HG03457 (cell line): ENCODE results near the gene BTBD10.

Experiments
- ATAC-seq: cut with Tn5 transposase; IDR thresholded peaks from one replicate; pipeline ENCODE4 v1.9.1; 2021; ENCODE audit warnings: moderate number of reproducible peaks; ENCODE audit not compliant: unreplicated experiment

The BTBD10 gene

DNA sequence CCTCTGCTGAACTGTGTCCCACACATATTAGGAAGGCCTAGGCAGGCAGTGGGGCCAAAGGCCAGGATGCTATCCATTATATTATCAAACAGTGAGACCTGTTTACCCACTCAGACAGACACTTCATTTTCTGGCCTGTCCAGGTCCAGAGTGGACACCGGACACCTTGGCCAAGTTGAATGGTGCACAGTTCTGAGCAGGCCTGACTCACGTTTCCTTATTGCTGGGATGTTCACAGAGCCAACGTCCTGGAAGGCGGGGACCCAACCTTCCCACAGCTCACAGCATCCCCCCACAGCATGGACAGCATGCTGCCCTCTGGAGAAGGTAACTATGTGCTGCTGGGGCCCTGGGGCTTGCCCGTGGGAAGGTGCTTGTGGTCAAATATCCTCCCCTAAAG is 86.6 kb downstream of the BTBD10 start:
- no peak for ATAC-seq

DNA sequence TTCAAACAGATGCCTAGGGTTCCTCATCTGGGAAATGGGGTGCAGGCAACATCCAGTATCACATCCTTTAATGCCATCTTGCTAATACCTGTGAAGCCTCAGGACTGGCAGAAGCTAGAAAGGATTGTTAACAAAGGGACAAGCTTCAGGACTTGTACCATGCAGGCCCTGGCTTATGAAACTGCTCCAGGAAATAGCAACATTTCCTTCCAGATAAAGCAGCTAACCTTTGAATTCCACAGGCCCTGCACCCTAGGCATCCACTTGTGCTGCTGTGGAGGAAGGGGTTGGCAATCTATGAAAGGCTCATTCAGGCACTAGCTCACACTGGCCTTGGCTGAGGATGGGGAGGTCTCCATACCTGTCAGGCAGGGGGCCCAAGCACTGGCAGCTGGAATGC is 87.2 kb downstream of the BTBD10 start:
- no peak for ATAC-seq

DNA sequence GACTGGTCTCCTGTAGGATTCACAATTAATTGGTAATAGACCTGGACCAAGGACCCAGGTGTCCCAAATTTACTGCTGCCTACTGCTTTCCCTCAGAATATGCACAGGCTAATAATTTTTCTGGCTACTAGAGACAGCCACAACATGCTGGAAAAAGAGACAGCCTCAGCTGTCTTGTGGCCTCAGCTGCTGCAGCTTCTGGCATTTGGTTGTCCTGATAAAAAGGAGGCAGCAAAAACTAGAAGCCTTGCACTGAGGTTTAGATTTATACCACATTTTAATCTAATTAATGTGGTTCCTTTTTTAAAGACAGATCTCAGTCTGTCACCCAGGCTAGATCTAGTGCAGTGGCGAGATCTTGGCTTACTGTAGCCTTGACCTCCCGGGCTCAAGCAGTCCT is 89.8 kb downstream of the BTBD10 start:
- ATAC-seq: no peak

DNA sequence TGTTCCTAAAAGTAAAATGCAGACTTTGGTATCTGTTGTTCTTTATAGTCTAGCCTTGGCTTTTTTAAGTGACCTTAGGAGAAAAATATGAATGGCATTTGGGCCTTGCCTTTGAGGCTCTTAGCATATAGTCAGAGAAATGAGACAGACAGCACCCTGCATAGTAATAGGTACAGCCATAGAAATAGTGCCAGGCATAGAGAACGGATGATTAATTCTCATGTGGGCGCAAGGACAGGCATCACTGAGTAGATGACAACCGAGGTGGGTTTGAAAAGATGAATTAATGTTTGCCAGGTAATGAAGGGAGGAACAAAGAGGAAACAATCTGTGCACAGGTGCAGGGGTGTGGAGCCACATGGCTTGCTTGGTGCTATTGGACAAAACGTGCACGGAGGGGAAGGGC is 95.0 kb downstream of the BTBD10 start:
- ATAC-seq: no peak

DNA sequence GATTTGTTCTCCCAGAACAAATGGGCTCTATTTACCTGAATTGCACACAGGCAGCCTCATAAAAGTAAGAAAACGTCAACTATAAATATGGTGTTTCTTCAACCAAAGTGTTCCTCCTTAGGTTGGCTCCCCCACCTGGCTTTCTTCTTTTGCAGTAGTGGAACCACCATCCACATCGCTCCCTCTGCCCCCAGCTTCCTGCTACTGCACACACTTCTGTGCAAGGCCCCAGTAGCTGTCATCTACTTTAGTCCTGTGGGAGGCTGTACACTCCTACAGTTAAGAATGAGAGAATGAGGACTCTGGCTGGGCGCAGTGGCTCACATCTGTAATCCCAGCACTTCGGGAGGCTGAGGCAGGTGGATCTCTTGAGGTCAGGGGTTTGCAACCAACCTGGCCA is 95.9 kb downstream of the BTBD10 start:
- ATAC-seq: no peak

DNA sequence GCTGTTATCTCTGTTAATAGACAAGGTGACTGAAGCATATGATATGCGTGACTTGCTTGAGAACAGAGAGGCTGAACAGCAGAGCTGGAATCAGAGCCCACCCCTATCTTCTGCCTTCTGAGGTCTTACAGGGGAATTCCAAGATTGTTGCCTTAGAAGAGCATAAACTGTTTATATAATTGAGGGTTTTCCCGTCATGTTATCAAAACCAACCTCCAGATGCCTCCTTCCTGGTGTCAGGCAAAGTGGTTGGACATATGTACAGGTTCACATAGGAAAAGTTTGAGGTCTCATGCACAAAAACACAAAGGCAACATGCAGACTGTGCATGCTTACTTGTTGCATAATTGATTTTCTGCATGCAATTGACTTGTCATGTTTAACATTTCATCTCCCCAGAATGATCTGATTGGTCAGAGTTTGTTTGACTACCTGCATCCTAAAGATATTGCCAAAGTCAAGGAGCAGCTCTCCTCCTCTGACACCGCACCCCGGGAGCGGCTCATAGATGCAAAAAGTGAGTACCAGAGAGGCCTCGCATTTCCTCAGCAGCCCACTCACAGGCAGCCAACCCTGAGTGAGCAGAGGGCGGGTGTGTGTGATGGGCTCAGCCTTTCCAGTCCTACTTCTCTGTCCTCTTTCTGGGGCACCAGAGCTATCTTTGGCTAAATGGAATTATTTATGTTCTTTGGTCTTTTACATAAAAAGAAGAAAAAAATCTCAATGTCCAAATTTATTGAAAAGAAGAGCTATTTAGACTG is 96.6 kb downstream of the BTBD10 start:
- ATAC-seq: no peak

DNA sequence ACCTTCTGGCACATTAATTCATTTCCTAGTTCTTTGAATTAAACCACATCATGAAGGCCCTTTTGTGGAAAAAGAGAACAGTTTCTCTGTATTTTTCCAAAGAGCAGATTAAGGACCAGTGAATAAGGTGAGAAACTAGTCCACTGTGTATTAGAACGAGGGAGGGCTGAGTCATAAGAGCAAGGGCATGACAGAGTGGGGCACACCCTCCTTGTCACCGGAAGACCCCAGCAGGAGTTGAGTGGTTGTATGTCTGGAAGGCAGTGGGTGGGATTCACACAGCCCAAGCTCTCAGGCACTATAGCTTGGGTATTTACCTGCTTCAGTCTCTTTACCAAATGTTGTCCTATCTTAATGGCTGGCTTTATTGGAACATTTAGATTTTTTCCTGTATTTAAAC is 98.6 kb downstream of the BTBD10 start:
- ATAC-seq: no peak

DNA sequence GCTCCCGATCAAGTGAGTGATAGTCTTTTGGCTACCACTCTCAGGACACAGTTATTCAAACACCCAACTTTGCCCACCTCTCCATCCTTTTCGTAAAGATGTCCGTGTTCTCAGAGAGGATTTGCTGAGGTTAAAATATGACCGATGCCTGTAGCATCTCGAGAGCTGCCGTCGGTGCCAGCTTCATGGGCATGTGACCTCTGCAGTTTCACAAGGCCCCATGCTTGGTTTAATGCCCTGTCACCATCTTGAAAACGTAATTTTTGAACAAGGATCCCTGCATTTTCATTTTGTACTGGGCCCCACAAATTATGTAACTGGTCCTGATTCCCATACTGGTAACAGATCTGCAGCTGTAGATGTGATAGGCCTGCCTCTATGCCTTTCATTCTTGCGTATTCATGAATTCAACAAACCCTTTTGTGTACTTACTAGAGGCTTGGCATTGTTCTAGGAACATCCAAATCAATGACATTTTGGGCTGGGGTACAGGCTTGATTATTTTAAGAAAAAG is 100.4 kb downstream of the BTBD10 start:
- no peak for ATAC-seq

DNA sequence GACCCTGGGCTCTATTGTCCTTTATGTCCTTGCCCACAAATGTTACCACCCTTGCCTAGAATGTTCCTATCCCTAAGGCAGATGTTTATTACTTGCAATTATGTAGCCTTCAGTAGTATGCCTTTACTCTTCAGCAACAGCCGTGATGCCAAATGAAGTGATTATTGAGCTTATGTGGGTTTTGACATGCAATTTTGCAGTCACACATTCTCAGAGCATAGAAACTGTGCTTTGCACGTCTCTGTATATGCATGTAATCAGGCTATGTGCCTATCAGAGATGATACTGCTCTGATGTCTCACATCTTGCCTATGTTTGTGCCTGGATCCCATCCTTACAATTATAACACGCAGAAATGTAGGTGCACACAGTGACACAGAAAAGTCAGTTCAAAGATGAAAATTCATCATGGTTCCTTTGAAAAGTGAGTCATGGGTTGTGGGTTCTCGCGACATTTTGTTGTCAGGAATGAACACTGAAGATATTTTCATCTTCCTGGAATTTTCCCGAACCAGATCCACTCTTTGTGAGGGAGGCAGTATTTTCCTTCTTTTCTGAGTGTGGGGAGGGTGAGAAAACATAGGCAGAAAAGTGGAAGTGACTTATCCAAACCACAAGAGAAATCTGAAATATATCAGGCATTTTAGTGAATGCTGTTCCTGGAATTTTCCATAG is 104.3 kb downstream of the BTBD10 start:
- ATAC-seq: no peak

DNA sequence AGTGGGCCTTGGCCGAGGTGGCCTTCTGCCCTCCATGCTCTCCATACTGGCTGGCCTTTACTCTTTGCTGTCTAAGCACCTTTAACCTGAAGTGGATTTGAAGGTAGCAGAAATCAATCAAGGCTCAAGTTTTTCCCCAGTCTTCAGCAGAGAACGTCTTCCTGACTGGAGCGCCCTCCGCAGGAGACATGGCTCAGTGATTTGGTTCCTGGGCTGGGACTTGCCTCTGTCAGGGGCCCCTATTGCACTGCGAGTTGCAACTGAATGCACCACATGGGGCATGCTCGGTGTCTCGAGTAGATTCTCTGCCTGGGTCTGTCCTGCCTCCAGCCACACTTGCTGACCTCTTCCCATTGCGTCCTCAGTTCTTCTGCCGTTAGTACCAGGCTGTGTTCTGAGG is 105.8 kb downstream of the BTBD10 start:
- no peak for ATAC-seq

DNA sequence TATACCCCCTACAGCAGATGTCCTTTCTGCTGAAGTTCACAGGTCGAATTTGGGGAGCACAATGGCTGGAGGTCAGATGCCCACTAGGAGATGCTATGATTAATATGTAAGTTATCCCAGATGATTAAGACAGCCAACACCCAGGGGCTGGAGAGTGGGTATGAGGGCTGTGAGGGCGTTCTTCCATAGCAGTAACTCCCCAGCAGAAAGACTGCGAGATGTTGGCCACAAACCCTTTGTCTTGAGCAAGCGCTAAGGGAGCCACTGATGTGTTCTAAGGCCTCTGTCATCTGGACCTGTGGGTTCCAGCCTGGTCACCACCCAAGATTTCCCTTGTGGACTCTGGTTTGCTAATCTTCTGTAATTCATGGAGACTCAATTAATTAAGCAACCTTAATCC is 107.8 kb downstream of the BTBD10 start:
- ATAC-seq: no peak

DNA sequence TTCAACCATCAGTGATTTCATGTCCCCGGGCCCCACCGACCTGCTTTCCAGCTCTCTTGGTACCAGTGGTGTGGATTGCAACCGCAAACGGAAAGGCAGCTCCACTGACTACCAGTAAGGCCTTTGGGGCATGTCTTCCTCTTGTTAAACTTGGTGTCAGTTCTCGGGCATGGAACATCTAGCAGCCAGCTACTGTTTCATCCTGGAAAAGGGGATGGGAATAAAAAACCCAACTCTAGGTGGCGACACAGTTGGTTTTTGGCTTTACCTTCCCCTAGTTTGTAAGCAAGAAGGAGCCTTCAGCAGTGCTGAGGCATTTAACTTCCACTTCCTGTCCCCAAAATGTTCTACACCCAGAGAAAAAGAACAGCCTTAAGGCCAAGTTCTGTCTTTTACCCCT is 108.7 kb downstream of the BTBD10 start:
- ATAC-seq: no peak

DNA sequence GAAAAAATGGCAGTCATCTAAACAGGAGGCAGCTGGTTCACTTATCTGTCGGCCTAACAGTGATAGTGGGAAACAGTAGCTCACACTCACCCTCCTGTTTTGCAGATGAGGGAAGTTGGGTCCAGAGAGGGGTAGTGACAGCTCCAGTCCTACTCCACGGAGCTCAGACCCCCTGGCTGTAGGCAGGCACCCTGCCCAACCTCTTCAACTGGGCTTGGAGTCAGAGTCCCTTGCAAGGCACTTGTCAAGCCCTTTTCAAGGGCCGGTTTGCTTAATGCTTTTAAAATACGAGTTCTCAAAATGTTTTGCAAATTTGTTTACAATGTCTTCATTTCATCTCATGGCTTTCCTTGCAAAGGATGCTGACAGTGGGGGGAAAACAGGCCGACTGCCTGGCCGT is 110.3 kb downstream of the BTBD10 start:
- ATAC-seq: no peak

DNA sequence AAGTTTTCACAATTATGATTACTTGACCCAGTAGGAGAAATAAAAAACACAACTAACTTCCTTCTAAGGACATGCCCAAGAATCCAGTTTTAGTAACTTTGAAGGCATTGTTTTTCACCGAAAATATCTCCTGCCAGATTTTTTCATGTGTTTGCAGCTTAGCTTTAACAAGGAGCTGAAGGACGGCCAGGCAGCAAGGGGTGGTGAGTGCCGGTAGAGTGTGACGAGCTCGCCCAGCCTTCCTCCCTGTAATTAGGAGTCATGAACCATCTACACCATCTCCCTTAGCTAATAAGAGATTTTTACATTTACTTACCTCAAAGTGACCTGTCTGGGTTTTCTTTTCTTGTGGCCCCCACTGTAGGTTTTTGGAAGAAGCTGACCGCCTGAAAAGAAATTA is 113.4 kb downstream of the BTBD10 start:
- ATAC-seq: no peak

DNA sequence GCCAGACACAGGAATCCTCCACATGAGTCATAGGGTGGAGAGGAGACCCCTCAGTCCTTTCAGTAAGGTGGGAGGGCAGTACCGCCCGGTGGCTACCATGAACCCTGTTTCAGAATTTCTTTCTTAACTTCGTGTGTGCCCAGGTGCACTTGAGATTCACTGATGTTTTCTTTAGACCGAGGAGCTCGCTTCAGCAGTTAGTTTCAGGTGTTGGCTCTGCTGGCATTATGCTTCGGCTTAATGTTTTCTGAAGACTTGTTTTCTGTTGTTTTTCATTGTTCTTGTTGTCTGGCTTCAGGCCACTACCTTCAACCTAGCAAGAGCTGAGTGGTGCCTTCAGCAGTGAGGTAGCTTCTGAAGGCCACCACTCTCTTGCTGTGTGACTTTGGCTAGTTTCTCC is 114.0 kb downstream of the BTBD10 start:
- no peak for ATAC-seq

DNA sequence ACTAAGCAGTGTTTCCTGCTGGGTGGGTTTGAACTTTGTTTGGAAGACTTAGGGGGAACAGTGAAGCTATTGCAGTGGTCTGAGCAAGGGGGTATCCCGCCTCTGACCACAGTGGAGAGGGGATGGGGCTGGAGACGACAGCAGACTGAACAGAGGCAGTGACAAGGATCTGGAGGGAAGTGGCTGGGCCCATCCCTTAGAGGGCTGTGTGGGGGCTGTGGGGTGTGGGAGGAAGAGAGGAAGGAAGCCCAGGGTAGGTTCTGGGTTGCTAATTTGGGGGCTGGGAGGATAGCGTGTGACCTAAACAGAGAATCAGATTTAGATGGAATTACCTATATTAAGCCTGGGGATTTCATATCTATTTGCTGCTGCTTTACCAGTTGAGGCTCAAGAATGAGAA is 114.7 kb downstream of the BTBD10 start:
- no peak for ATAC-seq

DNA sequence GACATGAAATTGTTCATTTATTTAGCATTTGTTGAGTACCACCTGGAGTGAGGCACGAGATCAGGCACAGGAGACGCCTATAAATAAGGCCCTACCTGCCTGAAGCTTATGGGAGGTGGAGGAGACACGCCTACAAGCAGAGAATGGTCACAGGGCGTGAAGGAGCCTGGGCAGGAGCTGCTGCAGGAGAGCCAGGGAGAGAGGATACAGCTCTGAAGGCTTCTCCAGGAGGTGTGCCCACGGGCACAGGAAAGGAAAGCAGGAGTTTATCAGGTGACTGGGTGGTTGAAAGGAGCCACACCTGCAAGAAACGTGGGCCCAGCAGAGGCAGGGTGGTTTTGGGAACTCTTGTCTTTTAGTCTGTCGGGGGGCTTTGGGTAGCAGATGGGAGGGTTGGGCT is 115.1 kb downstream of the BTBD10 start:
- ATAC-seq: no peak

DNA sequence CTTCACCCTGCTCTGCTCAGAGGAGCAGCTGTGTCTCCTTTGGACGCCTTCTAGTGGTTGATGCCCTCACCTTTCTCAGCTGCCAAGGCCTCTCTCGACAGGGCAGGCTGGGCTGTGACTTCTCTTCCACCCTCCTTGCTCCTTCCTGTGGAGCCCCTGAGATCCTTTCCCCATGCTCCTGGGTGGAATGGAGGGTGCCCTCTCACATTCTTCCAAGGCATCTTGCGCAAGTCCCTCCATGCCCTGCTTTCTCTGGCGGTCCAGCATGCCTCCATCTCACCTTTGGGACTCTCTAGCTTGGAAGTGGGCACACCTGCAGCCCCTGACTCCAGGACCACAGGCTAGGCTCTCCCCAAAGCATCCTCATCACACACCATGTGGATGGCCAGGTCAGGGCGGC is 116.6 kb downstream of the BTBD10 start:
- ATAC-seq: no peak

DNA sequence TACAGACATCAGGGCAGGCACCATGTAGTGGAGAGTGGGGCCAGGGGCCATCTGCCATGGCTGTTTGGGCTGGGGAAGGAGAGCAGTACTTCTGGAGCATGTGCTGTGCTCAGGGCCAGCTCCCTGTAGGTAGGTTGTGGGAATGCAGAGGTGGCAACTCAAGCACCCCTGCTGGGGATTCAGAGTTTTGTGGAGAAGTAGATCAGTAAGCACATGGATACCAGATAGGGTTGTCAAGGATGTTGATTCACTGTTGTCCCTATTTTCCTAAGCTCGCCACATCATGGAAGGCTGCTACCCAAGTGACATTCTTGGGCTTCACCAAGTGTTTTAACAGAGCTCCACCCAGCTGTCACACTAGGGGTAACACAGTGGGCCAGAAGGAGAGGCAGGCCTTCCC is 118.2 kb downstream of the BTBD10 start:
- no peak for ATAC-seq

DNA sequence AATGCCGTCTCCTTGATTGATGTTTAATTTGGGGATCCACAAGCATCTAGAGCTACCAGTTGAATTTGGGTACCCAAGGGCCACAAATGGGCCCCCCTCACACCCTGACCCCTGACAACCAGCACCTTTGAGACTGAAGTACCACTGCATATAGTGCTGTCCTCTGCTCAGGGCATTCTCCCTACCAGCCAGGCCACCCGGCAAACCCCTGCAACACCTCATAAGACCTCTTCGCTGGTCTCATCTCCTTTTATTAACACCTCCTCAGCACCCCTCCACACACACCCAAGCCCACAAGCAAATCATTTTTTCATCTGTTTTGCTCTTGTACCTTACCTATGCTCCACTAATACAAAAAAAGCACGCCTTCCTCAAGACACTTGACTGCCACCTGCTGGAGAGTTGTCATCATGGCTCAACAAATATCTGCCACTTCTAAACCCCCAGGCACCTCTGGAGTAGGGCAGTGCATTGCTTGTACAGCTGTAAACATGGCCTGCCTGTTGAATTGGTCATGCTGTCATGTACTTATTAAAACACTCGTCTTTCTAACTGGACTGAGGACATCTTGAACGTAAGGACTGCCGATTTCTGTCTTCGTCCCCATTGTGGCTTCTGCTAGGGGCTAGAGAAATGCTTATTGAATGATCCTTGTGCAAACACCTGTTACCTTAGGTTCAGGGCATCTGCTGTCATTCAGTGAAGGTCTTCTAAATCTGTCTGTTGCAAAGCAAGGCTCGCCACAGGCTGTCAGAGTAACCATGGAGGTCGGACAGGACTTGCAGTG is 118.9 kb downstream of the BTBD10 start:
- ATAC-seq: no peak

DNA sequence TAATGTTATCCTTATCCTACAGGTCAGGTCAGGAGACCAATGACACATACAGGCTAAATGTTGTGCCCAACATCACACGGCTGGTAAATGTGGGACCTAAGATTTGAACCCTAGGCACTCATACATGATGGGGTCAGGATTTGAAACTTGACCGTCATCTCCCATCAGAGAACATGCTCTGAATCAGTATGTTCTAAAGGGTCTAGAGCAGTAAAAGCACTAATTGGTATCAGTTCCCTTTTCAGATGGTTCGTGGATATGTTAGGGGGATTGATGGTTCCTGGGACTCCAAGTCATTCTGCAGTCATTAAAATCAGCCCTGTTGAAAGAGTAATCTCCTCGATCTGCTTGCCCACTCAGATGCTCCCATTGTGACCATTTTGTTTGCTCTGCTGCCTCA is 120.0 kb downstream of the BTBD10 start:
- ATAC-seq: no peak

DNA sequence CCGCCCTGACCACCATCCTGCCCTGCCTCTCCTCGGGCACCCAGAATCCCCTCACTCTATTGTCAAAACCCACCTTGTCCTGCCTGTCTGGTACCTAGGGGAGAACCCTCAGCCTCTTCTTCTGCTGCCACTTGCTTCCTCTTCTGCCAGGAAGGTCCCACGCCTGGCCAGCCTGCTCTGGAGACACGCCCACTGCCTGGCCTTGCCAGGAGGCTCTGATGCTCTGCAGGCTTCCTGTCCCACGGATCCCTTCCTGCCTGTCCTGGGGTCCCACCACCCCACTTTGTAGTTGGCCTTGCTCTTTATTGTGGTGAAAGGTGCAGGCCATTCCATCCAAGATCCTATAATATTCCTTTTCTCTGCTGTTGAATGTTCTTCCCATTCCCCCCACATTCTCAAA is 122.0 kb downstream of the BTBD10 start:
- ATAC-seq: no peak
